GM12878 (cell line): ENCODE data around the gene CD33. TPM values are rescaled to one million over a fixed set of nuclear protein-coding genes. Genes with fewer than 3 reads are reported as not detected.

Source experiments
- ATAC-seq: fragments of 200-7000 bp; cut with Tn5 transposase; 3 replicates; pipeline ENCODE4 v1.9.1; 2020; ENCODE audit warnings: mild to moderate bottlenecking, moderate library complexity
- BruUV-seq: library from RNA; stranded (reverse); fragments of 400-500 nt; replicated peaks from 2 replicates; lab custom pipeline; 2021; lab: Mats Ljungman, UMichigan
- CTCF ChIA-PET: fragments of 300-600 bp; sonication (Branson Sonifier 250); formaldehyde crosslinking; extraction: SDS; loops from one replicate; lab custom pipeline; 2021; ENCODE audit warnings: inconsistent platforms; lab: Yijun Ruan, JAX
- POLR2A ChIA-PET: fragments of 350-600 bp; formaldehyde crosslinking; extraction: SDS; loops from one replicate; lab custom pipeline; 2021; ENCODE audit warnings: inconsistent platforms; lab: Charles Lee
- RAD21 ChIA-PET: fragments of 300-600 bp; sonication (Branson Sonifier 250); formaldehyde crosslinking; loops from one replicate; lab custom pipeline; 2023; ENCODE audit warnings: antibody characterized with exemption; ENCODE audit not compliant: unreplicated experiment; lab: Charles Lee
- SMC1A ChIA-PET: fragments of 300-600 bp; sonication (Branson Sonifier 250); formaldehyde crosslinking; loops from one replicate; lab custom pipeline; 2023; ENCODE audit not compliant: unreplicated experiment, uncharacterized antibody; lab: Charles Lee
- DNase-seq: peaks from one replicate; pipeline ENCODE4 v3.0.0-alpha.2; 2011; ENCODE audit warnings: low read depth, low spot score
- FAIRE-seq: peaks from 3 replicates; lab custom pipeline; 2011; peaks lifted over from hg19 to GRCh38; lab: Jason Lieb, UNC
- H2AFZ ChIP-seq: 2 replicates; pipeline ENCODE4 v1.6.0; 2011; ENCODE audit warnings: low read depth, low read length, control low read depth; ENCODE audit not compliant: control insufficient read depth
- H3K27ac ChIP-seq: 2 replicates; pipeline ENCODE4 v1.5.1; 2011; ENCODE audit warnings: control low read depth; ENCODE audit not compliant: control insufficient read depth, insufficient read depth
- H3K27me3 ChIP-seq, 2 experiments: replicated peaks in 1 of 2; 2 replicates each; pipeline versions ENCODE4 v1.6.0 to v1.6.1; 2011; ENCODE audit warnings: low read length in 1 of 2; ENCODE audit not compliant: control insufficient read depth in 2 of 2, insufficient read depth in 2 of 2
- H3K36me3 ChIP-seq, 2 experiments: 2 replicates each; pipeline ENCODE4 v1.5.1; 2011; ENCODE audit warnings: low read length in 1 of 2; ENCODE audit not compliant: control insufficient read depth in 2 of 2, insufficient read depth in 2 of 2
- H3K4me1 ChIP-seq: 2 replicates; pipeline ENCODE4 v1.6.1; 2011; ENCODE audit warnings: mild to moderate bottlenecking, low read length, moderate library complexity, mixed read lengths; ENCODE audit not compliant: control insufficient read depth, insufficient read depth
- H3K4me2 ChIP-seq: 2 replicates; pipeline ENCODE4 v1.6.0; 2011; ENCODE audit warnings: control low read depth; ENCODE audit not compliant: control insufficient read depth, insufficient read depth
- H3K4me3 ChIP-seq: fragments of 200-600 bp; sonication (generic); 2 replicates; pipeline ENCODE4 v1.5.1; 2016
- H3K79me2 ChIP-seq: 2 replicates; pipeline ENCODE4 v1.6.0; 2011; ENCODE audit warnings: low read length; ENCODE audit not compliant: control insufficient read depth, insufficient read depth
- H3K9ac ChIP-seq: 2 replicates; pipeline ENCODE4 v1.8.0; 2011; ENCODE audit warnings: low read length, control low read depth, mixed read lengths; ENCODE audit not compliant: control insufficient read depth, insufficient read depth
- H3K9me3 ChIP-seq: replicated peaks from 3 replicates; pipeline ENCODE4 v1.5.1; 2011; ENCODE audit warnings: mild to moderate bottlenecking, low read length; ENCODE audit not compliant: control insufficient read depth, insufficient read depth
- H4K20me1 ChIP-seq: 2 replicates; pipeline ENCODE4 v1.6.0; 2011; ENCODE audit not compliant: control insufficient read depth, insufficient read depth
- BCL11A ChIP-seq: IDR thresholded peaks from 2 replicates; pipeline ENCODE4 v1.6.1; 2011; ENCODE audit warnings: low read depth, low read length
- BCL3 ChIP-seq: IDR thresholded peaks from 2 replicates; pipeline ENCODE4 v1.6.1; 2011; ENCODE audit warnings: borderline replicate concordance, low read depth, mild to moderate bottlenecking, moderate library complexity, low read length; ENCODE audit not compliant: insufficient read depth, poor library complexity, severe bottlenecking
- CBX5 ChIP-seq: sonication (generic); IDR thresholded peaks from 2 replicates; pipeline ENCODE4 v1.6.1; 2016; ENCODE audit warnings: low read depth, moderate library complexity, mild to moderate bottlenecking, inconsistent platforms
- CREM ChIP-seq: IDR thresholded peaks from 2 replicates; pipeline ENCODE4 v1.6.1; 2014; ENCODE audit warnings: antibody characterized with exemption, low read depth
- GATAD2B ChIP-seq: fragments of 450-650 bp; conservative IDR thresholded peaks from 2 replicates; pipeline ENCODE4 v1.6.1; 2017; ENCODE audit warnings: low read depth, mild to moderate bottlenecking, moderate library complexity
- HSF1 ChIP-seq: fragments of 150-350 bp; IDR thresholded peaks from 2 replicates; pipeline ENCODE4 v1.6.1; 2014; ENCODE audit warnings: mild to moderate bottlenecking, low read depth, low read length
- IKZF2 ChIP-seq, 2 experiments: fragments of 450-650 bp; IDR thresholded peaks; 2 replicates each; pipeline ENCODE4 v1.6.1; 2017; ENCODE audit warnings: mild to moderate bottlenecking in 2 of 2, moderate library complexity in 2 of 2
- IRF4 ChIP-seq: IDR thresholded peaks from 2 replicates; pipeline ENCODE4 v1.6.1; 2011; ENCODE audit warnings: low read depth, low read length
- MTA2 ChIP-seq: fragments of 450-650 bp; IDR thresholded peaks from 2 replicates; pipeline ENCODE4 v1.6.1; 2016; ENCODE audit warnings: low read depth, mild to moderate bottlenecking, moderate library complexity
- NR2C2 ChIP-seq: IDR thresholded peaks from 2 replicates; pipeline ENCODE4 v1.6.1; 2011; ENCODE audit warnings: borderline replicate concordance, low read depth; ENCODE audit not compliant: control insufficient read depth, insufficient read length
- NRF1 ChIP-seq: conservative IDR thresholded peaks from 2 replicates; pipeline ENCODE4 v1.6.1; 2011; ENCODE audit warnings: mild to moderate bottlenecking, low read depth, low read length, improper control_type of control experiment
- RELA ChIP-seq: fragments of 450-650 bp; IDR thresholded peaks from 2 replicates; pipeline ENCODE4 v1.8.0; 2014; ENCODE audit warnings: borderline replicate concordance; ENCODE audit not compliant: partially characterized antibody
- SIX5 ChIP-seq: IDR thresholded peaks from 2 replicates; pipeline ENCODE4 v1.6.1; 2011; ENCODE audit warnings: mild to moderate bottlenecking, low read depth, low read length, moderate library complexity; ENCODE audit not compliant: severe bottlenecking
- SKIL ChIP-seq: fragments of 450-650 bp; IDR thresholded peaks from 2 replicates; pipeline ENCODE4 v1.6.1; 2017; ENCODE audit warnings: mild to moderate bottlenecking, low read depth, inconsistent platforms; ENCODE audit not compliant: poor library complexity, severe bottlenecking
- SMC3 ChIP-seq: IDR thresholded peaks from 2 replicates; pipeline ENCODE4 v1.6.1; 2011; ENCODE audit warnings: low read length, improper control_type of control experiment, borderline replicate concordance
- SPI1 ChIP-seq: IDR thresholded peaks from 2 replicates; pipeline ENCODE4 v1.6.1; 2011; ENCODE audit warnings: low read depth, mild to moderate bottlenecking, low read length, moderate library complexity, borderline replicate concordance; ENCODE audit not compliant: insufficient read depth
- SUZ12 ChIP-seq: fragments of 200-600 bp; sonication (generic); IDR thresholded peaks from one replicate; pipeline ENCODE4 v1.6.1; 2018; ENCODE audit warnings: antibody characterized with exemption, mild to moderate bottlenecking; ENCODE audit not compliant: unreplicated experiment
- ZBTB33 ChIP-seq: fragments of 450-650 bp; IDR thresholded peaks from 2 replicates; pipeline ENCODE4 v1.6.1; 2017; ENCODE audit warnings: mild to moderate bottlenecking
- WGBS: methylation state at CpG from one replicate; pipeline ENCODE4 v1.1.6; 2016; ENCODE audit warnings: low lambda C conversion rate; ENCODE audit not compliant: insufficient replicate concordance, insufficient coverage; ENCODE audit errors: missing lambda C conversion rate; 5-methylcytosine and 5-hydroxymethylcytosine counted together
- in situ Hi-C: fragments of 300-500 bp; cut with MboI; formaldehyde crosslinking; loops from 9 replicates; pipeline ENCODE4 v1.14.3; 2018; ENCODE audit warnings: mixed read lengths
- intact Hi-C: fragments of 100-400 bp; cut with micrococcal nuclease; formaldehyde crosslinking; loops from one replicate; pipeline ENCODE4 v1.14.2; 2022; ENCODE audit not compliant: unreplicated experiment
- polyA plus RNA-seq, 11 experiments: library from polyadenylated mRNA; depleted of rRNA in 4 of 11; unstranded in 6 of 11; stranded (reverse) in 5 of 11; fragments of >200 nt; fragmentation: Nextera tagmentation in 4 of 11; fragmentation: Illumina TruSeq in 1 of 11; extraction: Ambion mirVana in 4 of 11; extraction: Trizol in 1 of 11; gene quantifications; 1 replicate in 1 of 11; 2 replicates in 10 of 11; pipeline versions ENCODE4 v1.2.1 to v1.2.3, GENCODE V29; 2011 to 2016; ENCODE audit warnings: inconsistent platforms in 2 of 11, missing spikeins in 2 of 11, low read depth in 1 of 11
- total RNA-seq, 4 experiments: library from RNA; depleted of rRNA in 3 of 4; stranded (reverse); fragments of >200 nt in 3 of 4; fragmentation: Illumina TruSeq in 1 of 4; extraction: Trizol in 1 of 4; gene quantifications; 2 replicates each; pipeline versions ENCODE4 v1.2.1 to v1.2.3, GENCODE V29; 2013 to 2021

The CD33 gene
- total and polyA plus RNA-seq, 10 of the 15 experiments (the other 5 are each of a cell fraction or from before 2014, with no cell fraction given) = 0.29 to 17.9 (median 0.72) TPM; not detected in 1

GRCh38 chr19:51219307-51219706 is 5.6 kb upstream of the CD33 start:
- Histone ChIP-seq H3K27me3 (no peaks in the 10 kb centered on the region), H3K36me3 (no peaks in the 10 kb centered on the region), H3K9me3 (no peaks in the 10 kb centered on the region; the same call in 2 of the 3 replicates), H3K4me2 (no peak overlapping the region), H3K4me3 (no peak overlapping the region), H3K9ac (no peak overlapping the region), H4K20me1 (no peaks in the 10 kb centered on the region), H3K27ac (no peak overlapping the region), H3K4me1 (no peaks in the 10 kb centered on the region), H2AFZ (no peak overlapping the region), H3K79me2 (no peaks in the 10 kb centered on the region)
- no peak for ATAC-seq
- SMC1A ChIA-PET = no interaction called here
- CTCF ChIA-PET = interaction anchor here (1.4 kb wide), 1 partner anchor 40 kb away, joined by 3 read pairs; no protein-coding TSS in a partner anchor
- 7% methylated on average over 1 of the region's 1 CpG for WGBS
- in situ Hi-C loops = no loop called here
- intact Hi-C loops = no loop called here
- no peak for DNase-seq
- no peak for FAIRE-seq
- POLR2A ChIA-PET = no interaction called here
- BruUV-seq = no TSS peak
- RAD21 ChIA-PET = no interaction called here
- no peak for TF ChIP-seq CBX5
- no peak for TF ChIP-seq SKIL
- TF ChIP-seq BCL11A = peak; percentile 74
- TF ChIP-seq MTA2 = peak; percentile 76
- no peak for TF ChIP-seq RELA
- TF ChIP-seq NRF1 = no peak
- no peak for TF ChIP-seq IRF4
- no peak for TF ChIP-seq SIX5
- no peak for TF ChIP-seq CREM
- TF ChIP-seq BCL3 = no peak
- TF ChIP-seq SUZ12 = no peak
- TF ChIP-seq SPI1 = peak; percentile 85
- TF ChIP-seq IKZF2 (IDR thresholded peaks at IDR 0.05) = peak; percentile 74 to 78
- no peak for TF ChIP-seq ZBTB33
- TF ChIP-seq SMC3 = no peak
- TF ChIP-seq NR2C2 = no peak
- no peak for TF ChIP-seq GATAD2B
- TF ChIP-seq HSF1 = no peak
